WTC11 (cell line): ENCODE data around the gene DLX1. TPM values are rescaled to one million over a fixed set of nuclear protein-coding genes. Genes with fewer than 3 reads are reported as not detected.

ENCODE experiments used
- AFF4 ChIP-seq: sonication (generic); formaldehyde crosslinking; IDR thresholded peaks from 2 replicates; pipeline ENCODE4 v1.8.1; 2023; ENCODE audit warnings: mild to moderate bottlenecking, missing genetic modification reagents, borderline replicate concordance
- CREB1 ChIP-seq: sonication (generic); formaldehyde crosslinking; IDR thresholded peaks from 2 replicates; pipeline ENCODE4 v1.8.0; 2023; ENCODE audit warnings: mild to moderate bottlenecking, missing genetic modification reagents
- CTCF ChIP-seq: fragments of 200-600 bp; IDR thresholded peaks from 2 replicates; pipeline ENCODE4 v1.8.0; 2022; ENCODE audit warnings: antibody characterized with exemption
- FOXP4 ChIP-seq: sonication (generic); formaldehyde crosslinking; IDR thresholded peaks from 2 replicates; pipeline ENCODE4 v1.8.0; 2022; ENCODE audit warnings: mild to moderate bottlenecking, missing genetic modification reagents
- IRF2 ChIP-seq: sonication (generic); formaldehyde crosslinking; IDR thresholded peaks from 2 replicates; pipeline ENCODE4 v1.8.0; 2022; ENCODE audit warnings: low read depth, missing genetic modification reagents, borderline replicate concordance
- JUN ChIP-seq: sonication (generic); formaldehyde crosslinking; IDR thresholded peaks from 2 replicates; pipeline ENCODE4 v1.8.0; 2023; ENCODE audit warnings: mild to moderate bottlenecking, missing genetic modification reagents
- MAX ChIP-seq: sonication (generic); formaldehyde crosslinking; IDR thresholded peaks from 2 replicates; pipeline ENCODE4 v1.8.0; 2022; ENCODE audit warnings: mild to moderate bottlenecking, missing genetic modification reagents
- NR1H2 ChIP-seq: sonication (generic); formaldehyde crosslinking; IDR thresholded peaks from 2 replicates; pipeline ENCODE4 v1.9.0; 2021; ENCODE audit warnings: mild to moderate bottlenecking, moderate library complexity, missing genetic modification reagents
- PRDM15 ChIP-seq: sonication (generic); formaldehyde crosslinking; IDR thresholded peaks from 2 replicates; pipeline ENCODE4 v1.8.0; 2022; ENCODE audit warnings: missing genetic modification reagents
- RELA ChIP-seq: sonication (generic); formaldehyde crosslinking; IDR thresholded peaks from 2 replicates; pipeline ENCODE4 v1.8.1; 2022; ENCODE audit warnings: missing genetic modification reagents, mild to moderate bottlenecking, borderline replicate concordance
- TCF7 ChIP-seq: sonication (generic); formaldehyde crosslinking; IDR thresholded peaks from 2 replicates; pipeline ENCODE4 v1.8.0; 2022; ENCODE audit warnings: mild to moderate bottlenecking, low read depth, missing genetic modification reagents, moderate library complexity
- TEAD4 ChIP-seq: sonication (generic); formaldehyde crosslinking; IDR thresholded peaks from 2 replicates; pipeline ENCODE4 v1.8.0; 2022; ENCODE audit warnings: mild to moderate bottlenecking, missing genetic modification reagents
- USF2 ChIP-seq: sonication (generic); formaldehyde crosslinking; IDR thresholded peaks from 2 replicates; pipeline ENCODE4 v1.8.1; 2023; ENCODE audit warnings: mild to moderate bottlenecking, missing genetic modification reagents, moderate library complexity
- ZNF121 ChIP-seq: sonication (generic); formaldehyde crosslinking; IDR thresholded peaks from 2 replicates; pipeline ENCODE4 v1.8.0; 2023; ENCODE audit warnings: missing genetic modification reagents
- total RNA-seq: library from RNA; stranded (reverse); gene quantifications from 3 replicates; pipeline ENCODE4 v1.2.3, GENCODE V29; 2021

Gene DLX1
- total RNA-seq, 1 experiment from 2014 or later: not detected

GRCh38 chr2:172089633-172090032 is 4.3 kb downstream of the DLX1 start (continued):
- TF ChIP-seq CTCF (no peak), NR1H2 (CRISPR knock-in tag) (no peak), USF2 (CRISPR knock-in tag) (no peak), AFF4 (CRISPR knock-in tag) (no peak), TCF7 (CRISPR knock-in tag) (no peak), FOXP4 (no peak), RELA (CRISPR knock-in tag) (no peak), CREB1 (CRISPR knock-in tag) (no peak), ZNF121 (no peak), MAX (CRISPR knock-in tag) (no peak), JUN (CRISPR knock-in tag) (no peak), PRDM15 (CRISPR knock-in tag) (no peak), TEAD4 (CRISPR knock-in tag) (no peak), IRF2 (CRISPR knock-in tag) (no peak)
